ENCODE results near the gene C1QTNF7.

The C1QTNF7 gene

GRCh38 chr4:15427701-15428100, at the start of gene C1QTNF7:
Gene C1QTNF7, plus strand, starts transcription at chr4:15428033. Its CDS starts 7,711 bp downstream, at chr4:15435744.
- DNase-seq = no peak

- DNase-seq = no peak
Observed at GRCh38 chr4:15378062-15378461, 49.8 kb upstream of the C1QTNF7 start.

GRCh38 chr4:15378493-15378892, 49.3 kb upstream of the C1QTNF7 start:
- no peak for DNase-seq

- DNase-seq = no peak
Observed at GRCh38 chr4:15381806-15382338, 46.0 kb upstream of the C1QTNF7 start.

GRCh38 chr4:15382669-15383273, 45.1 kb upstream of the C1QTNF7 start:
- DNase-seq = no peak

- no peak for DNase-seq
Observed at GRCh38 chr4:15385515-15385914, 42.3 kb upstream of the C1QTNF7 start.

GRCh38 chr4:15385928-15386327, 41.9 kb upstream of the C1QTNF7 start:
- no peak for DNase-seq

GRCh38 chr4:15390494-15390893, 37.3 kb upstream of the C1QTNF7 start:
- DNase-seq = no peak

GRCh38 chr4:15392053-15392805, 35.6 kb upstream of the C1QTNF7 start:
- DNase-seq = no peak

- DNase-seq = no peak
Observed at GRCh38 chr4:15395311-15395710, 32.5 kb upstream of the C1QTNF7 start.

- DNase-seq = peak; percentile 68
Observed at GRCh38 chr4:15396157-15396800, 31.6 kb upstream of the C1QTNF7 start.

- no peak for DNase-seq
Observed at GRCh38 chr4:15398001-15398400, 29.8 kb upstream of the C1QTNF7 start.

- no peak for DNase-seq
Observed at GRCh38 chr4:15398732-15399131, 29.1 kb upstream of the C1QTNF7 start.

GRCh38 chr4:15400226-15400625, 27.6 kb upstream of the C1QTNF7 start:
- DNase-seq = no peak

- peak; percentile 48 for DNase-seq
Observed at GRCh38 chr4:15400981-15401671, 26.7 kb upstream of the C1QTNF7 start.

- no peak for DNase-seq
Observed at GRCh38 chr4:15402146-15402545, 25.7 kb upstream of the C1QTNF7 start.

- no peak for DNase-seq
Observed at GRCh38 chr4:15402974-15403373, 24.9 kb upstream of the C1QTNF7 start.

GRCh38 chr4:15405018-15405417, 22.8 kb upstream of the C1QTNF7 start:
- DNase-seq = no peak

GRCh38 chr4:15410750-15411149, 17.1 kb upstream of the C1QTNF7 start:
- DNase-seq = peak; percentile 10

- DNase-seq = no peak
Observed at GRCh38 chr4:15412461-15412860, 15.4 kb upstream of the C1QTNF7 start.

GRCh38 chr4:15413010-15413622, 14.7 kb upstream of the C1QTNF7 start:
- no peak for DNase-seq

GRCh38 chr4:15413623-15414019, 14.2 kb upstream of the C1QTNF7 start:
- no peak for DNase-seq
